ENCODE results near the gene MRRF.

GRCh38 chr9:122374885-122375420 is 110.3 kb downstream of the MRRF start:
- TF ChIP-seq FOXP1 (CRISPR knock-in tag; IDR thresholded peaks at IDR 0.05; ENCODE audit: borderline replicate concordance) (no peak), CTCF (IDR thresholded peaks at IDR 0.05) (no peak), AR (CRISPR knock-in tag; IDR thresholded peaks at IDR 0.05) (no peak), OVOL2 (CRISPR knock-in tag; IDR thresholded peaks at IDR 0.05; ENCODE audit: borderline replicate concordance) (no peak), SP1 (CRISPR knock-in tag; conservative IDR thresholded peaks at IDR 0.05) (no peak)
- TF ChIP-seq, protein P1, sequence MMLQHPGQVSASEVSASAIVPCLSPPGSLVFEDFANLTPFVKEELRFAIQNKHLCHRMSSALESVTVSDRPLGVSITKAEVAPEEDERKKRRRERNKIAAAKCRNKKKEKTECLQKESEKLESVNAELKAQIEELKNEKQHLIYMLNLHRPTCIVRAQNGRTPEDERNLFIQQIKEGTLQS (CRISPR knock-in tag; conservative IDR thresholded peaks at IDR 0.05): no peak
